ENCODE results near the gene BAIAP2L2.
"Not testable (repeated sequence)": the region's sequence is repeated elsewhere in the genome, so short reads cannot be mapped to it uniquely, and the experiment has no call there.

BAIAP2L2 gene

GRCh38 chr22:38126928-38127668 lies 16.6 kb upstream of the BAIAP2L2 start:
- Histone ChIP-seq H3K9ac (ENCODE audit: low read length) (no peak overlapping the region), H3K4me3 (ENCODE audit: low read length) (no peak overlapping the region), H3K36me3 (ENCODE audit: control insufficient read depth, insufficient read depth, low read length, severe bottlenecking) (peaks cover 24% of the 10 kb centered on the region), H3K9me3 (ENCODE audit: control insufficient read depth, low read length) (no peaks in the 10 kb centered on the region), H3K27me3 (replicated peaks; ENCODE audit: control insufficient read depth, insufficient read depth, low read length) (no peaks in the 10 kb centered on the region), H3K4me1 (ENCODE audit: control insufficient read depth, insufficient read depth, low read length) (peaks cover 13% of the 10 kb centered on the region)
- DNase-seq (ENCODE audit: low read depth): no peak

- Histone ChIP-seq H3K27me3 (replicated peaks; ENCODE audit: control insufficient read depth, insufficient read depth, low read length) (no peaks in the 10 kb centered on the region), H3K9me3 (ENCODE audit: control insufficient read depth, low read length) (no peaks in the 10 kb centered on the region), H3K4me1 (ENCODE audit: control insufficient read depth, insufficient read depth, low read length) (peaks cover 3% of the 10 kb centered on the region), H3K9ac (ENCODE audit: low read length) (no peak overlapping the region), H3K4me3 (ENCODE audit: low read length) (no peak overlapping the region), H3K36me3 (ENCODE audit: control insufficient read depth, insufficient read depth, low read length, severe bottlenecking) (peaks cover 24% of the 10 kb centered on the region)
- no peak for DNase-seq (ENCODE audit: low read depth)
Measured at GRCh38 chr22:38125751-38126201, 15.3 kb upstream of the BAIAP2L2 start.

GRCh38 chr22:38125038-38125610 lies 14.6 kb upstream of the BAIAP2L2 start:
- Histone ChIP-seq H3K27me3 (replicated peaks; ENCODE audit: control insufficient read depth, insufficient read depth, low read length) (no peaks in the 10 kb centered on the region), H3K9ac (ENCODE audit: low read length) (no peak overlapping the region), H3K36me3 (ENCODE audit: control insufficient read depth, insufficient read depth, low read length, severe bottlenecking) (peaks cover 24% of the 10 kb centered on the region), H3K9me3 (ENCODE audit: control insufficient read depth, low read length) (no peaks in the 10 kb centered on the region), H3K4me3 (ENCODE audit: low read length) (no peak overlapping the region), H3K4me1 (ENCODE audit: control insufficient read depth, insufficient read depth, low read length) (no peaks in the 10 kb centered on the region)
- no peak for DNase-seq (ENCODE audit: low read depth)

- no peak for DNase-seq (ENCODE audit: low read depth)
- Histone ChIP-seq H3K9ac (ENCODE audit: low read length) (no peak overlapping the region), H3K36me3 (ENCODE audit: control insufficient read depth, insufficient read depth, low read length, severe bottlenecking) (peaks cover 24% of the 10 kb centered on the region), H3K27me3 (replicated peaks; ENCODE audit: control insufficient read depth, insufficient read depth, low read length) (no peaks in the 10 kb centered on the region), H3K4me3 (ENCODE audit: low read length) (no peak overlapping the region), H3K4me1 (ENCODE audit: control insufficient read depth, insufficient read depth, low read length) (no peaks in the 10 kb centered on the region), H3K9me3 (ENCODE audit: control insufficient read depth, low read length) (no peaks in the 10 kb centered on the region)
Measured at GRCh38 chr22:38124236-38124974, 13.9 kb upstream of the BAIAP2L2 start.

GRCh38 chr22:38122616-38123015 lies 12.1 kb upstream of the BAIAP2L2 start:
- Histone ChIP-seq H3K9ac (ENCODE audit: low read length) (no peak overlapping the region), H3K9me3 (ENCODE audit: control insufficient read depth, low read length) (no peaks in the 10 kb centered on the region), H3K4me1 (ENCODE audit: control insufficient read depth, insufficient read depth, low read length) (no peaks in the 10 kb centered on the region), H3K4me3 (ENCODE audit: low read length) (no peak overlapping the region), H3K27me3 (replicated peaks; ENCODE audit: control insufficient read depth, insufficient read depth, low read length) (no peaks in the 10 kb centered on the region), H3K36me3 (ENCODE audit: control insufficient read depth, insufficient read depth, low read length, severe bottlenecking) (peaks cover 15% of the 10 kb centered on the region)
- no peak for DNase-seq (ENCODE audit: low read depth)

- Histone ChIP-seq H3K4me3 (ENCODE audit: low read length) (no peak overlapping the region), H3K9me3 (ENCODE audit: control insufficient read depth, low read length) (no peaks in the 10 kb centered on the region), H3K4me1 (ENCODE audit: control insufficient read depth, insufficient read depth, low read length) (no peaks in the 10 kb centered on the region), H3K27me3 (replicated peaks; ENCODE audit: control insufficient read depth, insufficient read depth, low read length) (no peaks in the 10 kb centered on the region), H3K9ac (ENCODE audit: low read length) (no peak overlapping the region), H3K36me3 (ENCODE audit: control insufficient read depth, insufficient read depth, low read length, severe bottlenecking) (peaks cover 10% of the 10 kb centered on the region)
- no peak for DNase-seq (ENCODE audit: low read depth)
Measured at GRCh38 chr22:38120359-38121110, 10.1 kb upstream of the BAIAP2L2 start.

GRCh38 chr22:38118747-38119146 lies 8.3 kb upstream of the BAIAP2L2 start:
- not testable (repeated sequence) for H3K9me3 ChIP-seq (ENCODE audit: control insufficient read depth, low read length); H3K9ac ChIP-seq (ENCODE audit: low read length); DNase-seq (ENCODE audit: low read depth); H3K27me3 ChIP-seq (replicated peaks; ENCODE audit: control insufficient read depth, insufficient read depth, low read length); H3K4me3 ChIP-seq (ENCODE audit: low read length); H3K36me3 ChIP-seq (ENCODE audit: control insufficient read depth, insufficient read depth, low read length, severe bottlenecking); H3K4me1 ChIP-seq (ENCODE audit: control insufficient read depth, insufficient read depth, low read length)

GRCh38 chr22:38118182-38118581 lies 7.7 kb upstream of the BAIAP2L2 start:
- no peak overlapping the region for H3K4me3 ChIP-seq (ENCODE audit: low read length)
- no peaks in the 10 kb centered on the region for H3K9me3 ChIP-seq (ENCODE audit: control insufficient read depth, low read length)
- DNase-seq (ENCODE audit: low read depth): no peak
- no peaks in the 10 kb centered on the region for H3K4me1 ChIP-seq (ENCODE audit: control insufficient read depth, insufficient read depth, low read length)
- H3K36me3 ChIP-seq (ENCODE audit: control insufficient read depth, insufficient read depth, low read length, severe bottlenecking): no peaks in the 10 kb centered on the region
- no peak overlapping the region for H3K9ac ChIP-seq (ENCODE audit: low read length)
- H3K27me3 ChIP-seq (replicated peaks; ENCODE audit: control insufficient read depth, insufficient read depth, low read length): no peaks in the 10 kb centered on the region

- DNase-seq (ENCODE audit: low read depth); H3K9me3 ChIP-seq (ENCODE audit: control insufficient read depth, low read length): not testable (repeated sequence)
Measured at GRCh38 chr22:38117556-38117955, 7.1 kb upstream of the BAIAP2L2 start.

GRCh38 chr22:38115423-38116205 lies 5.1 kb upstream of the BAIAP2L2 start:
- no peak overlapping the region for H3K9ac ChIP-seq (ENCODE audit: low read length)
- DNase-seq (ENCODE audit: low read depth): no peak

More at GRCh38 chr22:38117556-38117955, 7.1 kb upstream of the BAIAP2L2 start:
- not testable (repeated sequence) for H3K4me1 ChIP-seq (ENCODE audit: control insufficient read depth, insufficient read depth, low read length); H3K4me3 ChIP-seq (ENCODE audit: low read length); H3K27me3 ChIP-seq (replicated peaks; ENCODE audit: control insufficient read depth, insufficient read depth, low read length); H3K36me3 ChIP-seq (ENCODE audit: control insufficient read depth, insufficient read depth, low read length, severe bottlenecking); H3K9ac ChIP-seq (ENCODE audit: low read length)

More at GRCh38 chr22:38115423-38116205, 5.1 kb upstream of the BAIAP2L2 start:
- Histone ChIP-seq H3K27me3 (replicated peaks; ENCODE audit: control insufficient read depth, insufficient read depth, low read length) (peaks cover 6% of the 10 kb centered on the region), H3K9me3 (ENCODE audit: control insufficient read depth, low read length) (no peaks in the 10 kb centered on the region), H3K4me1 (ENCODE audit: control insufficient read depth, insufficient read depth, low read length) (peaks cover 7% of the 10 kb centered on the region), H3K36me3 (ENCODE audit: control insufficient read depth, insufficient read depth, low read length, severe bottlenecking) (peaks cover 4% of the 10 kb centered on the region), H3K4me3 (ENCODE audit: low read length) (no peak overlapping the region)
